Fibroblast of the aortic adventitia (primary cell): ENCODE measurements around the gene CFAP61. TPM values are rescaled to one million over a fixed set of nuclear protein-coding genes. Genes with fewer than 3 reads are reported as not detected.

ENCODE experiments used
- DNase-seq: peaks from one replicate; pipeline ENCODE4 v3.0.0-alpha.2; 2010; ENCODE audit warnings: low read depth
- H3K4me3 ChIP-seq: 2 replicates; pipeline ENCODE4 v1.5.1; 2011; ENCODE audit warnings: low read depth, mild to moderate bottlenecking, control low read depth, low read length, moderate library complexity
- CTCF ChIP-seq: IDR thresholded peaks from 2 replicates; pipeline ENCODE4 v1.5.1; 2011; ENCODE audit warnings: mild to moderate bottlenecking, low read length, control low read depth, inconsistent platforms; ENCODE audit not compliant: insufficient read depth
- total RNA-seq: library from RNA; depleted of rRNA; stranded (reverse); fragments of >200 nt; gene quantifications from 2 replicates; pipeline ENCODE4 v1.2.3, GENCODE V29; 2012; ENCODE audit warnings: low replicate concordance

Gene CFAP61
- total RNA-seq, 1 donor, result 0.18 TPM

- no peak for TF ChIP-seq CTCF
- H3K4me3 ChIP-seq, result no peak overlapping the region
- no peak for DNase-seq
These were observed 97.9 kb downstream of the CFAP61 start for GRCh38 chr20:20150241-20150640.

GRCh38 chr20:20160520-20160919, 108.2 kb downstream of the CFAP61 start:
- H3K4me3 ChIP-seq, result no peak overlapping the region
- no peak for TF ChIP-seq CTCF
- DNase-seq, result no peak

DNA sequence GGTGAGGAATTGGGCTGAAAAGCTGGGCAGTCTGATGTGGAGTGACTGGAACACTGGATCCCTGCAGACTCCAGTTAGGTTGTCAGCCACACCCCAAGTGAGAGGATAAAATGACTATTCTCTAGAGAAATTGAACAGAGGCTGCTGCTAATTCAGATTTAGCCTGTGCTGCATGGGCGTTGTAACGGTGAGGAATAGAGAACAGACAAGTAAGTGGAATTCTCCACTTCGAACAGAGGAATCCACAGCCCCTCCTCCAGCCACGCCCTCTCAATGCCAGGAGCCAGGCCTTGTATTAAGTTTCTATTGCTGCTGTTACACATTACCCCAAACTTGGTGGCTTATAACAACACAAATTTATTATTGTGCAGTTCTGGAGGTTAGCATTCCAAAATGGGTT, 109.3 kb downstream of the CFAP61 start:
- DNase-seq, result no peak
- TF ChIP-seq CTCF, result no peak

GRCh38 chr20:20167698-20168097, 115.4 kb downstream of the CFAP61 start:
- no peak overlapping the region for H3K4me3 ChIP-seq
- no peak for DNase-seq
- no peak for TF ChIP-seq CTCF

More for the DNA sequence above, 109.3 kb downstream of the CFAP61 start:
- no peak overlapping the region for H3K4me3 ChIP-seq

- TF ChIP-seq CTCF, result no peak
- H3K4me3 ChIP-seq, result no peak overlapping the region
These were observed 120.9 kb downstream of the CFAP61 start for GRCh38 chr20:20173254-20173653.

GRCh38 chr20:20174089-20174835, 121.9 kb downstream of the CFAP61 start:
- no peak for TF ChIP-seq CTCF
- DNase-seq, result no peak
- no peak overlapping the region for H3K4me3 ChIP-seq

More at GRCh38 chr20:20173254-20173653, 120.9 kb downstream of the CFAP61 start:
- DNase-seq, result no peak

GRCh38 chr20:20181322-20181721, 129.0 kb downstream of the CFAP61 start:
- no peak overlapping the region for H3K4me3 ChIP-seq
- TF ChIP-seq CTCF, result no peak
- DNase-seq, result no peak
